ENCODE data around the gene STARD7. TPM values are rescaled to one million over a fixed set of nuclear protein-coding genes. Genes with fewer than 3 reads are reported as not detected.
A peak's percentile ranks its signal among the peaks of the same experiment; 100 is the strongest.
"Not testable (repeated sequence)": the region's sequence is repeated elsewhere in the genome, so short reads cannot be mapped to it uniquely, and the experiment has no call there.

STARD7 gene
- total RNA-seq, 1 donor from 2014 or later, result 206 TPM

GRCh38 chr2:96164459-96165184 is 44.0 kb downstream of the STARD7 start:
- peaks cover 60% of the 10 kb centered on the region for H3K4me1 Mint-ChIP-seq (ENCODE audit: low read depth)
- DNase-seq (ENCODE audit: low spot score), result peak; percentile 66
- H3K36me3 Mint-ChIP-seq (ENCODE audit: low read depth), result peaks cover 14% of the 10 kb centered on the region
- no peaks in the 10 kb centered on the region for H3K27me3 Mint-ChIP-seq (ENCODE audit: low read depth)
- intact Hi-C loops (cut with micrococcal nuclease), result loop anchor here (1.0 kb wide), 1 partner anchor 18 kb away; no protein-coding TSS in a partner anchor
- H3K9me3 Mint-ChIP-seq, result peaks cover 14% of the 10 kb centered on the region
- H3K27ac Mint-ChIP-seq, result peak overlapping the region; percentile 99
- H3K4me3 Mint-ChIP-seq (ENCODE audit: low read depth), result peak overlapping the region; percentile 83

DNA sequence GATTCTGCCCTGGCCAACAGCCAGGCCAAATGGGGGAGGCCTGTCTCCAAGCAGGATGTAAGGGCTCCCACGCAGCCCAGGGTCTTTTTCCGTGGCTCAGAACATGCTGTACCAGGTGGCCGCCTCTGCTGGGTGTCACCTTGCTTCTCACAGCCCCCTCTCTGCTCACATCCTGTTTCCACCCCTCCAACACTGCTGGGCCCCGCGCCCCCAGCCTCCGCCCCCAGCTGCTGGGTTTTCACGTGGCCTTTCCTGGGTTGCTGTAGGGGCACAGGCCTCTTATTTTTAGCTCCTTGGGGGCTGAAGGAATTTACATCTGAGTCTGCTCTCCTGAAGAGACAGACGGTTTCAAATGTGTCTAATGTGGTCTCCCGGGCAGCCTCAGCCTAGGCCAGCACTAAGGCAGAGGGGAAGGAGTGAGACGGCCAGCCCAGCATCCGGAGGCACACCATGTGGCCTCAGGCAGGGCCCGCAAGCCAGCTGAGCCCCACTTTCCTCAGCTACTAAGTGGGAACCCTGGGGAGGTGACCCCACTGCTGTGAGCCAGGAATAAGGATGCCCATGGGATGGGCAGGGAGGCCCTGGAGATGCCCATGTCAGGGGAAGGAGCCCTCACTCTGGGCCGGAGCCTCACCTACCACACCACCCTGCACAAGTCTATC is 44.7 kb downstream of the STARD7 start:
- H3K9me3 Mint-ChIP-seq, result peaks cover 9% of the 10 kb centered on the region
- H3K4me3 Mint-ChIP-seq (ENCODE audit: low read depth), result peak overlapping the region; percentile 83
- H3K27ac Mint-ChIP-seq, result peak overlapping the region; percentile 99
- no peaks in the 10 kb centered on the region for H3K27me3 Mint-ChIP-seq (ENCODE audit: low read depth)
- DNase-seq (ENCODE audit: low spot score), result peak; percentile 43
- peaks cover 64% of the 10 kb centered on the region for H3K4me1 Mint-ChIP-seq (ENCODE audit: low read depth)
- H3K36me3 Mint-ChIP-seq (ENCODE audit: low read depth), result peaks cover 9% of the 10 kb centered on the region
- intact Hi-C loops (cut with micrococcal nuclease), result loop anchor here (1.0 kb wide), 1 partner anchor 18 kb away; no protein-coding TSS in a partner anchor

DNA sequence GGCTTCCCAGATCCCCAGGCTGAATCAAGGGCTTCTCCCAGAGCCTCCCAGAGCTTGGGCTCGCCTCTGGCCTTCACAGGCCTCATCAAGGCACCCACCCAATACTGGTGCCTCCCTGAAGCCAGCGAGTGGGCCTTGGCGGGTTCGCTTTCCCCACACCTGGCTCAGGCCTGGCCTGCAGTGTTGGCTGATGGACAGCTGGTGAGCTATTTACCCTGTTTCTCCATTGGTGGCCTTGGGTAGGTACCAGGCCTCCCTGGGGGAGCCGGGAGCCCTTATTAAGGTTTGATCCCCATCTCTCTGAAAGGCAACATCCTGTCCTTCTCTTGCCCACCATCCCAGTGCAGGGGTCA is 45.2 kb downstream of the STARD7 start:
- Mint-ChIP-seq H3K27me3 (ENCODE audit: low read depth) (no peaks in the 10 kb centered on the region), H3K36me3 (ENCODE audit: low read depth) (peaks cover 8% of the 10 kb centered on the region), H3K4me1 (ENCODE audit: low read depth) (peaks cover 64% of the 10 kb centered on the region), H3K9me3 (peaks cover 8% of the 10 kb centered on the region), H3K4me3 (ENCODE audit: low read depth) (peak overlapping the region; percentile 83), H3K27ac (peak overlapping the region; percentile 99)
- intact Hi-C loops (cut with micrococcal nuclease), result no loop called here
- no peak for DNase-seq (ENCODE audit: low spot score)

DNA sequence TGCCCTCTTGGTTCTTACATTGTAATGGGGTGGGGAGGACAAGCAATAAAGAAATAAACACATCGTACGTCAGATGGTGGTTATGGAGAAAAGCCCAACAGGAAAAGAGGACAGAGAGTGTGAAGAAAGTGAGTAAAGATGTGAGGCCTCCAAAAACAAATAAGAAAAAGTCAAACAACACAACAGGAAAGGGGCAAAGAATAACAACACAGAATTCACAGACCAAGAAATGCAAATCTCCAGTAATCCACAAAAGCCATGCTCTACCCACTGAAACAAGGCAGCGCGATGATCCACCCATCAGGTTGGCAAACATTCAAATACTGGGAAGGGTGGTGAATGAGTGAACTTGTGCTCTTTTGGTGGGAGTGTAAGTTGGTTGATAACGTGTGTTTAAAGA is 46.7 kb downstream of the STARD7 start:
- peaks cover 8% of the 10 kb centered on the region for H3K9me3 Mint-ChIP-seq
- peaks cover 8% of the 10 kb centered on the region for H3K36me3 Mint-ChIP-seq (ENCODE audit: low read depth)
- peaks cover 68% of the 10 kb centered on the region for H3K4me1 Mint-ChIP-seq (ENCODE audit: low read depth)
- intact Hi-C loops (cut with micrococcal nuclease), result no loop called here
- peak overlapping the region; percentile 99 for H3K27ac Mint-ChIP-seq
- no peak overlapping the region for H3K4me3 Mint-ChIP-seq (ENCODE audit: low read depth)
- H3K27me3 Mint-ChIP-seq (ENCODE audit: low read depth), result no peaks in the 10 kb centered on the region
- no peak for DNase-seq (ENCODE audit: low spot score)

- H3K27ac Mint-ChIP-seq; DNase-seq (ENCODE audit: low spot score); H3K27me3 Mint-ChIP-seq (ENCODE audit: low read depth); H3K36me3 Mint-ChIP-seq (ENCODE audit: low read depth); H3K4me3 Mint-ChIP-seq (ENCODE audit: low read depth); intact Hi-C loops (cut with micrococcal nuclease); H3K9me3 Mint-ChIP-seq: not testable (repeated sequence)
- H3K4me1 Mint-ChIP-seq (ENCODE audit: low read depth), result peaks cover 78% of the 10 kb centered on the region
Observed at GRCh38 chr2:96160366-96160765, 48.3 kb downstream of the STARD7 start.

DNA sequence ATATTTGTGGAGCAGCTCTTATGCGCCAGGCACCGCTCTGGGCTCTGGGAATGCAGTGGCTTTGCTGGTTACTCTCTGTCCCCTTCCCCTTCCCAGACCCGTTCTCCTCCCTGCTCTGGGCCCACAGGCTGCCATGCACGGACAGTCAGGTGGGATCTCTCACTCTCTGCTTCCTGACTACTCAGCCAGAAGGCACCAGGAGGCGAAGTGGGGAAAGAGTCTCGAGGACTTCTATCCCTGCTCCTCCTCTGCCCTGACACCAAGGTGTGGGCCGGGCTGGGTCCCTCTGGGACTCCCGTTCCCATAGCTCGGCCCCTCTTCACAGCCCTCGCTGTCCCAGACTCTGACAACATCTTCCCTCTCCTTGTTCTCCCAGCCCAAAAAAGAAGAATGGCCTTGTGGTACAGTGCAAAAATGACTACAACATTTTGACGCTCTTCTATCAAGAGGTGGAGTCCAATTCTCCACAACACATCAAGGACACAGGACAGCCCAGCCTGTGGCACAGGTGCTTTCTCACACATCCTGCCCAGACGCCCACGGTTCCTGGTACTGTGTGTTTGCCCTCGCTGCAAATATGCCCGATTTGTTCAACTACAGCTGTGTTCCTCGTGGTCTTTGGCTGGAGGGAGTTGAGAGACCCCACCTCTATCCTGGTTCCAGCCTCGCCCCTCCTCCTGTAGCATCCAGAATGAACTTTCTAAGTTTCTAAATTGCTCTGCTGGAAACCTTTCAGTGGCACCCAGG is 49.4 kb downstream of the STARD7 start:
- peaks cover 8% of the 10 kb centered on the region for H3K9me3 Mint-ChIP-seq
- peaks cover 8% of the 10 kb centered on the region for H3K36me3 Mint-ChIP-seq (ENCODE audit: low read depth)
- peak overlapping the region; percentile 60 for H3K4me3 Mint-ChIP-seq (ENCODE audit: low read depth)
- intact Hi-C loops (cut with micrococcal nuclease), result no loop called here
- H3K27ac Mint-ChIP-seq, result peak overlapping the region; percentile 93
- no peaks in the 10 kb centered on the region for H3K27me3 Mint-ChIP-seq (ENCODE audit: low read depth)
- H3K4me1 Mint-ChIP-seq (ENCODE audit: low read depth), result peaks cover 74% of the 10 kb centered on the region
- peak; percentile 12 for DNase-seq (ENCODE audit: low spot score)

GRCh38 chr2:96158554-96158940 is 50.1 kb downstream of the STARD7 start:
- Mint-ChIP-seq H3K36me3 (ENCODE audit: low read depth) (peaks cover 8% of the 10 kb centered on the region), H3K4me3 (ENCODE audit: low read depth) (peak overlapping the region; percentile 60), H3K9me3 (peaks cover 8% of the 10 kb centered on the region), H3K4me1 (ENCODE audit: low read depth) (peaks cover 67% of the 10 kb centered on the region), H3K27me3 (ENCODE audit: low read depth) (no peaks in the 10 kb centered on the region), H3K27ac (peak overlapping the region; percentile 93)
- DNase-seq (ENCODE audit: low spot score), result peak; percentile 8
- intact Hi-C loops (cut with micrococcal nuclease), result no loop called here

DNA sequence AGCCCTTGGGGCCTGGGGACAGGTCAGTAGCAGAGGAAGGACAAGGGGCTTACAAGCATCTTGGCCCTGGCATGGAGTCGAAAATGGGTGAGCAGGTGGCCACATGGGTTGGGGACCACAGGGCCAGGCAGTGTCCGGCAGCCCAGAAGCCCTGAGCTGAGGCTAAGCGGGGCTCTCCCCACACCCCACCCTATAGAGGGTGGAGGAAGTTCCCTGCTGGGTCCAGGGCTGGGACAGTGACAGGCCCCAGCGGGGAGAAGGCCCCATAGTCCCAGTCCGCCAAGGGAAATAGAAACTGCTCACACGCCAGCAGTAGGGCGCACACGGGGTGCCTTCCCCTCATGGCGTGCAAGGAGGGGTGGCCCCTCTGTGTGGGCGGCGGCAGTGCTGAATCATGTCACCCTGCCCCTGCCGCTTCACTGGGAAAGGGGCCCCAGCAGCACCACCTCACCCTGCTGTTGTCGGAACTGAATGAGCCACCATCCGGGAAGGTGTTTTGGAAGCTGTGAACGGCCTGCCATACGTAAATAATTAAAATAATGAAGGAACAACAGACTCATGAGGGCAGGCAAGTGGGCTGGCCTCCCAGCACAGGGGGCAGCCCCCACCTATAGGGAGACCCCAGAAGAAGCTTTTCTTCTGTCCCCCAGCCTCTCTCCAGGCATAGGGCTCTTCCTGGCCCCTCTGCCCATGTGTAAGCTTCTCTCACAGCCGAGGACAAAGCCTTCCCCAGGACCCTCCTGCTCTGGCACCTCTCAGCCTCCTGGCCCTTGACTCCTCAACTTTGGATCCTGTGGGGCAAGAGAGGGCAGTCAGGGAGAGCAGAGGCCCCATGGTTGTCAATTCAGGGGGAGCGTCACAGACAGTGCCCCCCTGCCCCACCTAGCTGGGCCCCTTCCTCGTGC is 50.7 kb downstream of the STARD7 start:
- Mint-ChIP-seq H3K27ac (peak overlapping the region; percentile 93), H3K36me3 (ENCODE audit: low read depth) (peaks cover 8% of the 10 kb centered on the region), H3K4me1 (ENCODE audit: low read depth) (peaks cover 65% of the 10 kb centered on the region), H3K27me3 (ENCODE audit: low read depth) (no peaks in the 10 kb centered on the region), H3K4me3 (ENCODE audit: low read depth) (peak overlapping the region; percentile 60), H3K9me3 (peaks cover 8% of the 10 kb centered on the region)
- intact Hi-C loops (cut with micrococcal nuclease), result loop anchor here (1.0 kb wide), 1 partner anchor 10 kb away; no protein-coding TSS in a partner anchor
- peak; percentile 68 for DNase-seq (ENCODE audit: low spot score)

GRCh38 chr2:96156926-96157648 is 51.5 kb downstream of the STARD7 start:
- Mint-ChIP-seq H3K27ac (peak overlapping the region; percentile 93), H3K27me3 (ENCODE audit: low read depth) (no peaks in the 10 kb centered on the region), H3K36me3 (ENCODE audit: low read depth) (peaks cover 8% of the 10 kb centered on the region), H3K4me3 (ENCODE audit: low read depth) (peak overlapping the region; percentile 60), H3K9me3 (peaks cover 8% of the 10 kb centered on the region), H3K4me1 (ENCODE audit: low read depth) (peaks cover 59% of the 10 kb centered on the region)
- no peak for DNase-seq (ENCODE audit: low spot score)
- intact Hi-C loops (cut with micrococcal nuclease), result loop anchor here (1.0 kb wide), 1 partner anchor 9 kb away; no protein-coding TSS in a partner anchor

DNA sequence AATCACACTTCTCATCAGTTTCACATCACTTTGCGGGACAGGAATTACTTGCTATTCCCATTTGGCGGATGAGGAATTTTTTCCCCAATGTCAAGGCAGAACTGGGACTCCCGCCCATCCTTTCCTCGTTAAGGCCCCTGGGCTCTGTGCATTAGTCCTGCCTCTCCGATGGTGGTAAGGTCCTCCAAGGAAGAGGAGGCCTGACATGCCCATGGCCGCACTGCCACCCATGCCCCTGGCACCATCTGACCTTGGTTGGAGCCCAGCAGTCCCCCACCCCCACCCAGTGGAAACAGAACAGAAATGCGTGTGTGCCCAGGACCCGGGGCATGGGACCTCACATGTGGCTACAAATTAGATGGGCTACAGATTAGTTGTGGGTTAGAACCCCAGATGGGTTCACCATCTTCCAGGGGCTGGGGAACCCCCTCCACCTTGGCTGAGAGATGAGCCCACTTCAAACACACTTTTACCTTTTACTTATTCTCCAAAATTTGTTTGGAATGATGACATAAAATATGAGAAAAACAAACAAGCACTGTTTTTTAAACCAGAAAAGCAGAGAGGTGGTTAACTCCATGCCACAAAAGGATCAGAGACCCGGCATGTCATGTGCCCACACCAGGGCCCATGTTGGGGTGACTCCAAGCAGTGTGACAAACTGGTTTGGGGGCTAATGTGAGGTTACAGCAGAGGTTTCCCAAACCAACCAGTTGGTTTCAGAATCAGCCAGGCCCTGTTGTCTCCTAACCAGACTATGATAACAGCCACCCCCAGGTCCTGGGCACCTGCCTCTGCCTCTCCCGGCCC is 52.4 kb downstream of the STARD7 start:
- Mint-ChIP-seq H3K36me3 (ENCODE audit: low read depth) (peaks cover 8% of the 10 kb centered on the region), H3K4me1 (ENCODE audit: low read depth) (peaks cover 61% of the 10 kb centered on the region), H3K9me3 (peaks cover 8% of the 10 kb centered on the region), H3K27me3 (ENCODE audit: low read depth) (no peaks in the 10 kb centered on the region), H3K4me3 (ENCODE audit: low read depth) (peak overlapping the region; percentile 55), H3K27ac (peak overlapping the region; percentile 93)
- intact Hi-C loops (cut with micrococcal nuclease), result no loop called here
- no peak for DNase-seq (ENCODE audit: low spot score)

All from activated T-helper 2 cell treated with anti-CD3 and anti-CD28 coated beads, Interferon-gamma antibody, Interleukin-2, Interleukin-4, amounts not matched to agents 10 μg/mL and 5 μg/mL and 100 μg/mL, durations not matched to agents 14 hours and 24 hours and 36 hours (primary cell).